NCI-H2171 treated with DMSO at 0.1 percent for 48 hours (cell line): ENCODE measurements around the gene SMARCE1.
"Not testable (repeated sequence)": the region's sequence is repeated elsewhere in the genome, so short reads cannot be mapped to it uniquely, and the experiment has no call there.

Source experiments
- DNase-seq: peaks from one replicate; lab custom pipeline; 2025; lab: John Stamatoyannopoulos, UW

Gene SMARCE1

GRCh38 chr17:40610359-40610758, 37.3 kb downstream of the SMARCE1 start:
- no peak for DNase-seq

DNA sequence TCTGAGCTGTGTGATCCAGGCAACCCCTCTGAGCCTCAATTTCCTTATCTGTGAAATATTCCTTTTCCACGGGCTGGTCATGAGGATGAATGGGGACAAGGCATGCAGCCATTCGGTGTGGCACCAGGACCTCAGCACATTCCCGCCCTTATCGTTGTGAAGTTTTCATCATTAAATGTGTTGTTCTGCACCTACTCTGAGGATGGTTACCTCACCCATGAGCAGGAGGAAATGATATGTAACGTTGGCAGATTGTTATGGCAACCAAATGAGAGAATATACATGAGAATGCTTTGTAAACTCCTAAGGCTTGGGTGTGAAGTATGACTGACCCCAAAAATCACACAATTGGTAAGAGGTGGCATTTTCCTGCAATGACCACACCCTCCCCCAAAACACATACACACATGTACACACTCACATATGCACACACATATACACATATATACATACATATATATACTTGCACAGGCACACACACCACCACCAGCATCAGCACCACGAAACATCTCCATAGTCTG, 39.5 kb downstream of the SMARCE1 start:
- no peak for DNase-seq

DNA sequence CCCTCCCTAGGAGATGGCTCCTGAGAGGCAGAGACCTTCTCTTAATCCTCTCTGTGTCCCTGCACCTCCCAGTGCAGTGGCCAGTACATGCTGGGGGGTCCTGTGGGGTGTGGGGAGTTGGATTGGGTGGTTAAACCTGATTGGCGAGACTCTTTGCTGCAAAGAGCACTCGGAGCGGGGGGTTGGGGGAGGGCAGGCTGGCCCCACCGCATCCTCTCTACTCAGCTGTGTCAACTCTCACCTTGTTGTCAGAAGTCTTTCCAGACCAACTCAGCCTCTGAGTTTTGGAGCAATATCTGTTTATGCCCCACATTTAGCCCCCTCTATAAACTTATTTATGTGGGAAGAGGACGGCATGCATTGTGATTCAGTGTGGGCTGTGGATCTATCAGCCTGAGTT, 40.0 kb downstream of the SMARCE1 start:
- DNase-seq, result no peak

DNA sequence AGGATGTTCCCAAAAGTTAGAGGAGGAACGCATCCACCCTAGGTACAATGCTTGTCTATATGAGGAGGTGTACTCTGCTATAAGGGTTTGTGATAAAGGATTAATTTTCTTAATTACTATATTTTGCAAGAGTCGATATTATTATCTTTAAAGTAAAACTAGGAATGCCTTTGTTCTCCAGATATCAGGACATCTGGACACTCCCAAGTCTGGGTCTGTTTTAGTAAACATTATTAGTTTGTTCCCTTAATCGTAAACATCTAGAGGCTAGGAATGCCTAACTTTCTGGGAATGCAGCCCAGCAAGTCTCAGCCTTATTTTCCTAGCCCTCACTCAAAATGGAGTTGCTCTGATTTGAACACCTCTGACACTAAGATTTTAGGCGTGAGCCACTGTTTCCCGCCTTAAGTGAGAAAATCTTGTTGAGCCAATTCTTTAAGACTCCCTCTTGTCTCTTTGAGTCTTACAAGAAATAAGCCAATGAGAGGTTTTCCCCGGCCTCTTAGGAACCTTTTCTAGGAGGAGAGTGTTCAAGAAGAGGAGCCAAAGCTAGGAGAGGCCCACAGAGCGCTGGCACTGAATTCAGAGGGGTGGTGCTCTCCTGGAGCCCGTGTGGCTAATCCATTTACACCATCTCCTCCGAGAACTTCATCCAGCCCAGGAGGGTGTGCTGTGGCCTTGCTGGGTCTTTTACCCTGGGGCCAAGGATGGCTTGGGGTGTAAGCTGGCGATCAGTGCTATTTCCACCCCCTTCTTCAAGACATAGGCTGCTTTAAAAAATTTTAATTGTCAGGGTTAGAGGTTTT, 40.9 kb downstream of the SMARCE1 start:
- no peak for DNase-seq

GRCh38 chr17:40605306-40605705, 42.3 kb downstream of the SMARCE1 start:
- no peak for DNase-seq

GRCh38 chr17:40604327-40605080, 43.1 kb downstream of the SMARCE1 start:
- DNase-seq, result no peak

DNA sequence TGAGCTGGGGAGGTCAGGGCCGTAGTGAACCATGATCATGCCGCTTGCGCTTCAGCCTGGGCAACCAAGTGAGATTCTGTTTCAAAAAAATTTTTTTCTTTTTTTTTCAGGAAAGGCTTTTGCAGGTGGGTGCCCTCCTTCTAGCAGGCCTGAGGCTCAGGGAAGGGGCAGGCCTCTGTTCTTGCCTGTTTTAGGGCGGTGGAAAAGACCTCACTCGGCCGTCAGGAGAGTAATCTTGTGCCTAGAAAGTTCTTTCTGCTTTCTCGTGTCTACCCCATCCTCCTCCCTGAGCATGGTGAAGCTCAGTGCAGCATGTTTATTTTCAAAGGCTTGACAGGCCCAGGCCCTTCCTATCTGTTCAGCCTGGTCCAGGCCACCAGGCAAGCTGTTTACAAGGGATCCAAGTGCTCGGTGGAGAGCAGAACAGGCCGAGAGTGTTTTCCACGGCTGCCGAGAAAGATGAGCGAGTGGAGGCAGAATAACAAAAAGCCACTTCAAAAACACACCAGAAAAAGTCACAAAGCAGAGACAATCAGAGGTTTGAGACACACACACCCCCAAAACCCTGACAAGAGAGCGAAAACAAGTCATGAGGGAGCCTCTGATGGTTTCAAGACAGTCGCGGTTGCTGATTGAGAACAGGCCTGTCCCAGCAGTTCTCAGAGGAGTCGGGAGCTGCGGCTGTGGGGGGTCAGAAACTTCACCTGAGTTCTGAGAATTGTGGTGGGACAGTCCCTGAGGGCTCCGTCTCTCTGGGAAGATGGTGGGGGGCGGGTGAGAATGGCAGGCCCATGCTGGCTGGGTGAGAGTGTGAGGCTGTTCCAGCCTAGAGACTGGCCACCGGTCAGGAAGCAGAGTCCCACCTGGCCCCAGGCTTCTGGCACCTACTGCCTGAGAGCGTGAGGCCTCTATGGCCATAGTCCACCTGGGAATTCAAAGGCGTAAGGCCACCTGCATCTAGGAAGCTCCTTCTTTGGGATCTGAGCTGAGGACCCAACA, 44.9 kb downstream of the SMARCE1 start:
- DNase-seq, result no peak

DNA sequence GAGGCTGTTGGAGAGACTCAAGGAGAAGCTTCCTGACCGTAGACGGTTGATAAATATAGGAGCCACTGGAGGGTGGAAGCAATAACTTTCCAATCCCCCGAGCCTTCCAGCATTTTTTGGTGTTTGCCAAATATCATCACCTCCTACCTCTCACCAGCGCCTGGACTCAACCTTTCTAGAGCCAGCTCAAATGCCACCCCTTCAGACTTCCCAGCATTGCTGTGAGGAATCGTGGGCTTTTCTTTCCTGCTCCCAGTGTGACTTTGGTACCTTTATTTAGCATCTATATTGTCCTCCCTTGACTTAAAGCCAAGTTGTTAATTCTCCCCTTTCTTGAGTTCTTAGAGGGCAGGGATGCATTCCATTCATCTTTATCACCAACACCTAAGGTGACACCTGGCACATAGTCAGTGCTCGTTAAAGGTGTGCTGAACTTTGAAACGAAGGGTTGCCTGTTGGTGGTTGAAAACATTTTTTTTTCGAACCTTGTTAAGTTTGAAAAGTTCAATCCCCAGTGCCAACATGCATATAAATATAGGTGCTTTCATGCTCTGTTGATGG, 47.1 kb downstream of the SMARCE1 start:
- no peak for DNase-seq

GRCh38 chr17:40599468-40599763, 48.2 kb downstream of the SMARCE1 start:
- no peak for DNase-seq

GRCh38 chr17:40598619-40599467, 48.8 kb downstream of the SMARCE1 start:
- DNase-seq, result no peak

- DNase-seq, result no peak
These were observed 49.4 kb downstream of the SMARCE1 start for GRCh38 chr17:40598301-40598618.

- DNase-seq, result no peak
These were observed 49.9 kb downstream of the SMARCE1 start for GRCh38 chr17:40597556-40598300.

DNA sequence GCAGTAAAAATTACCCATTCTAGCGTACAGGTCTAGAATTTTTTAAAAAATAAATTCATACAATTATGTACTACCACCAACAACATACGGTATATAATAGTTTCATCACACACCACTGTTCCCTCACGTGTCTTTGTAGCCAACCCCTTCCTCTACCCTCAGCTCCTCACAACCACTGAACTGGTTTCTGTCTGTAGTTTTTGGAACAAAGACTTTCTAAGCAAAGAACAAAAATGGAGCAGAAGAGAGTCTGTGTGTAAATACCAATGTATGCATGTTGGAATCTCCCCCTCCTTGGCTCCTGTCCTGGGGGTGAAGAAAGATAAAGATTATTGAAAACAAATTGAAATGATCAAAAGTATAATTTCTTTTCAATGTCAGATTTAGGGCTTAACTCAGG, 50.5 kb downstream of the SMARCE1 start:
- no peak for DNase-seq

DNA sequence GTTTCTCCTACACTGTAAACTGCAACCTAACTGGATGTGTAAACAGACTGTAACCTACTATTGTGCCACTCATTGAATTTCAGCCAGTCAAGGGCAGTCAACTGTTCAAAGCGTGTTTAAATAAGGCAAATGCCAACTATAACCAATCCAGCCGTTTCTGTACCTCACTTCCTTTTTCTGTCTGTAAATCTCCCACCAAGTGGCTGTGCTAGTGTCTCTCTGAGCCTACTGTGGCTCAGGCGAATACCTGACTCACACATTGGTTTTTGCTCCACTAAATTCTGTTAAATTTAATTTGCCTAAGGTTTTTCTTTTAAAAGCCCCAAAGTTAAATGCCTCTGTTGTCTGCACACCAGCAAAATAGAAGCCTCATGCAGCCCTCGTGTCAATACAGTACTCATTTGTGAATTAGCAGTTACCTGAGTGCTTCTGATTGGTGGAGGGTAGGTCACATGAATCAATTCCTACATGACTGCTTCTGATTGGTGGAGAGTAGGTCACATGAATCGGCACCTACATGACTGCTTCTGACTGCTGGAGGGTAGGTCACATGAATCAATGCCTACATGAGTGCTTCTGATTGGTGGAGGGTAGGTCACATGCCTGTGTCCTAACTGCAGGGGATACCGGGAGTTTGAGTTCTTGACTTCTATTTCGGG, 51.2 kb downstream of the SMARCE1 start:
- DNase-seq, result peak; percentile 99

GRCh38 chr17:40590742-40591141, 56.9 kb downstream of the SMARCE1 start:
- no peak for DNase-seq

DNA sequence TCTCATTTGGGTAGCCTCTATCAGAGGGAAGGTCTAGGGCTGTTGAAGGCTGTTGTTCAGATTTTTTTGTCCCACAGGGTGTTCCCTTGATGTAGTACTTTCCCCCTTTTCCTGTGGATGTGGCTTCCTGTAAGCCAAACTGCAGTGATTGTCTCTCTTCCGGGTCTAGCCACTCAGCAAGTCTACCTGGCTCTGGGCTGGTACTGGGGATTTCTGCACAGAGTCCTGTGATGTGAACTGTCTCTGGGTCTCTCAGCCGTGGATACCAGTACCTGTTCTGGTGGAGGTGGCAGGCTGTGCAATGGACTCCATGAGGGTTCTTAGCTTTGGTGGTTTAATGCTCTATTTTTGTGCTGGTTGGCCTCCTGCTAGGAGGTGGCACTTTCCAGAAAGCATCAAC, 59.1 kb downstream of the SMARCE1 start:
- DNase-seq, result no peak

DNA sequence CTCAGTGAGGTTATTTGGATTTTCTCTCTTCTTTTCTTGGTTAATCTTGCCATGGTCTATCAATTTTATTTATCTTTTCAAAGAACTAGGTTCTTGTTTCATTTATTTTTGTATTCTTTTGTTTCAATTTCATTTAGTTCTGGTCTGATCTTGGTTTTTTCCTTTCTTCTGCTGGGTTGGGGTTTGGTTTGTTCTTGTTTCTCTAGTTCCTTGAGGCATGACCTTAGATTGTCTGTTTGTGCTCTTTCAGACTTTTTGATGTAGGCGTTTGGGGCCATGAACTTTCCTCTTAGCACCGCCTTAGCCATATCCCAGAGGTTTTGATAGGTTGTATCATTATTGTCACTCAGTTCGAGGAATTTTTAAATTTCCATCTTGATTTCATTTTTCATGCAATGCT, 61.4 kb downstream of the SMARCE1 start:
- not testable (repeated sequence) for DNase-seq

- DNase-seq, result not testable (repeated sequence)
These were observed 62.7 kb downstream of the SMARCE1 start for GRCh38 chr17:40584950-40585349.

- DNase-seq, result peak; percentile 9
These were observed 65.2 kb downstream of the SMARCE1 start for GRCh38 chr17:40582328-40582901.
